ENCODE results near the gene RBM25.
"Not testable (repeated sequence)": the region's sequence is repeated elsewhere in the genome, so short reads cannot be mapped to it uniquely, and the experiment has no call there.

The RBM25 gene

DNA sequence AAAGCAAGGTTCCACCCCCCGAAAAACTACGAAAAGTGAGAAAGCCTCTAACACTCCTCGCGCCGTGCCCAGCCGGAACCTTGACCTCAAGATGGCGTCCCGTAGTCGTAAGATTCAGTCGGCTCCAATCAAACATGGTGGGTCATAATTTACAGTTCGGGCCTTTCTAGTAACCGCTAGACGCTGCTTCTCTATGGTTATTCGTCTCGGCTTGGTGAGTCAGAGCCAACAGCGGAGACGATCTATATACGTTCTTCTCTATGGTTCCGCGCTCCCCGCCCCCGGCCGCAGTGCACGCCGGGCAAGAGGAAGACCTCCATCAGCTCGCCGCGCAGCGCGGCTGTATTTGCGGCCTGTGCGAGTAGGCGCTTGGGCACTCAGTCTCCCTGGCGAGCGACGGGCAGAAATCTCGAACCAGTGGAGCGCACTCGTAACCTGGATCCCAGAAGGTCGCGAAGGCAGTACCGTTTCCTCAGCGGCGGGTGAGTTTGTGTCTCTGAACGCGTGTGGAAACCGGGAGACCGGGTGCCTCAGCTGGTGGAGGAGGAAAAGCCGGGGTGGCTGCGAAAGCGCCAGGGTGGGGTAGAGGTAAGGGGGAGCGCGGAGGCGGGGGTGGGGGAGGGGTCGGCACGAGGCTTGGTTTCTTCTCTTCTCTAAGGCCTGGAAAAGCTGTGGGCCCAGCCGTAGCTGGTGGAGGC, at the start of gene RBM25:
RBM25 (plus strand) TSS at position 311 of the 698 bp plus-strand sequence. CDS start 13,108 bp downstream, outside the sequence.
- peak; percentile 98 for DNase-seq

DNA sequence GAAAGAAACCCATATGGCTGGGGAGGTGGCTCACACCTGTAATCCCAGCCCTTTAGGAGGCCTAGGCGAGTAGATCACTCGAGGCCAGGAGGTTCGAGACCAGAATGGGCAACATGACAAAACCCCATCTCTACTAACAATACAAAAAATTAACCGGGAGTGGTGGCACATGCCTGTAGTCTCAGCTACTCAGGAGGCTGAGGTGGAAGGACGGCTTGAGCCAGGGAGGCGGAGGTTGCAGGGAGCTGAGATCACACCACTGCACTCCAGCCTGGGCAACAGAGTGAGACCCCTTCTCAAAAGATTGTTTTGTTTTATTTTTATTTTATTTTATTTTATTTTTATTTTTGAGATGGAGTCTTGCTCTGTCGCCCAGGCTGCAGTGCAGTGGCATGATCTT, 47.1 kb upstream of the RBM25 start:
- DNase-seq: not testable (repeated sequence)

DNA sequence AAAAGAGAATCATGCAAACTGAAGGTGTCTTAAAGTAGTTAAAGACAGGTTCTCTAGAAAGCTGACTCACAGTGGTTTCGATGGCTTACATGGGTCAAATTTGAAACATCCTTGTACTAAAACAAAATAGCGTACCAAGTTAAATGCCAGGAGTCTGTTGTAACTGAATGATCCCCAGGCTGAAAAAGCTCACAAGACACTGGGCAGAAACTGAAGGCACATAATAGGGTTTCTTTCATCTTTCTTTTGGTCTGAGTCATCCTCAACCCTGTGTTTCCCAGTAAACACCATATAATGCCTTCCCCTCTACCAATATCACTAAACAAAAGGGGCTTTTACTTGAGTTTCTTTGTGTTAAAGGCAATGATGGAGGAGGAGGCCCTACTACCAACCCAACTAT, 44.2 kb upstream of the RBM25 start:
- DNase-seq: peak; percentile 84

DNA sequence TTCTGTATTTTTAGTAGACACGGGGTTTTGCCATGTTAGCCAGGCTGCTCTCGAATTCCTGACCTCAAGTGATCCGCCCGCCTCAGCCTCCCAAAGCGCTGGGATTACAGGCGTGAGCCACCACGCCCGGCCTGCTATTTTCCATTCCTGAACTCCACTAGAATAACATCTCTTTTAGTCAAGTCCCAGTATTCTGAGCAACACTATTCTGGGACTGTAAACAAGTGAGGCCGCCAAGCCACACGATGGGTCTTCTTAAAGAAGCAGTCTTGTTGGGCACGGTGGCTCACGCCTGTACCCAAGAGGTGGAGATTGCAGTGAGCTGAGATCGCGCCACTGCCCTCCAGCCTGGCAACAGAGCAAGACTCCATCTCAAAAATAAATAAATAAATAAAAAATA, 42.8 kb upstream of the RBM25 start:
- not testable (repeated sequence) for DNase-seq

DNA sequence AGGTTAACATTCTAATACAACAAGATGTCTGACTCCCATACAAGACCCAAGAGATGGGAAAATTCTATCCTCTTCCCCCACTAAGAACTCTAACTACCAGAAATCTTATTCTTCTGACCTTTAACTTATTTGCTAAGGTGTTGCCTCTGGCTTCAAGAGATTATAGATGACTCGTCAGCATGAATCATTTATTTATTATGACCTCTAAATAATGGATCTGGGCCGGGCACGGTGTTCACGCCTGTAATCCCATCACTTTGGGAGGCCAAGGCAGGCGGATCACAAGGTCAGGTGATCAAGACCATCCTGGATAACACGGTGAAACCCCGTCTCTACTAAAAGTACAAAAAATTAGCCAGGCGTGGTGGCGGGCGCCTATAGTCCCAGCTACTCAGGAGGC, 42.3 kb upstream of the RBM25 start:
- not testable (repeated sequence) for DNase-seq

DNA sequence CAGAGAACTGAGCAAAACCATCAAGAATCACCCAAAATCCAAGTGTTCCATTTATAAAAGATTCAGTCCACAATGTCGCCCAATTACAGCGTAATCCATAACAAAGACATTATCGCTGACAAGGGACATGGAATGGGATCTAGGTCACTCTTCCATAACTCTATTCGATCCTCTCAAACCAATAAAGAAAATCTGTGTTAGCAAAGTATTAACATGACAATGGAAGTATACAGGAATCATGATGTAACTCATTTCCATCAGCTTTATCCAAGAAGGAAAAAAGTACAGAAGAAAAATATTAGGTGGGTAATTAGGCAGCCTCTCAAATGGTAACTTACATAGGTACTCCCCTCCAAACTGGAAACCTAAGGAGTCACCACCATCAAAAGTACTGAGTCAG, 36.3 kb upstream of the RBM25 start:
- DNase-seq: no peak

DNA sequence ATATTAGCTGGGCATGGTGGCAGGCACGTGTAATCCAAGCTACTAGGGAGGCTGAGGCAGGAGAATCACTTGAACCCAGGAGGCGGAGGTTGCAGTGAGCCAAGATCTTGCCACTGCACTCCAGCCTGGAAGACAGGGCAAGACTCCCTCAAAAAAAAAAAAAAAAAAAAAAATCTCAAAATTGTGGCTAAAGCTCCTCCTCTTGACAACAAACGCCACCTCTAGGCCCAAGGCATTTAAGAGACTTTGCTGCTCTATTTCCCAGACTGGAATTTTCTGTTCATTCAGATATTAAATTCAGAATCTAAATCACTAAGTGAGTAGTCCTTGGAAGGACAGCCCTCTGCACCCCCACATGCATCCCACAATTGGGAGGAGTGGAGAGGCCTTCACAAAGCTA, 32.8 kb upstream of the RBM25 start:
- no peak for DNase-seq

DNA sequence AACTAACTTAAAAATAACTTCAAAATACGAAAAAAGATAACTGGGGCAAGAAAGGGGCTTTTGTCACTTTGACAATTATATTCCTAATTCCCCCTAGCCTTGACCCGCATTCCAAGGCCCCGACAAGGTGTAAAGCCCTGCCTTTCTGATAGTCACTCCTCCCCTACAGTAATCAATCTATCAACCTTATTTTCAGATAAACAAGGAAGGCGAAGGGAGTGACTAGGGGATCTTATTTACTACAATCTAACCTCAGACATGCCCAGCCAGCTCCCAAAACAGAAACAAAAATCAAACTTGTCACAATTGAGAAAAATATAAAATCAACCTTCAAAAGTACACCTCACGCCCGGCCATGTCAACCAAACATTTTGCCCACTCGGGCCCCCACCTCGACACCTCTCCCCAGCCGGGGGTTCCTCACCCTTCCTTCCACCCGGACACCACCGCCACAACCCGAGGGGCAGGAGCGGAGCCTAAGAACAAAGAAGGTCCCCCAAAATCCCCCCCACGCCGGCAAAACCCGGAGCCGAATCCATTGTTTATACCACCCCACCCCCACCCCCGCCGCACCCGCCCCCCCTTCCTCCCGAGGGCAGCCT, 32.0 kb upstream of the RBM25 start:
- DNase-seq: no peak

DNA sequence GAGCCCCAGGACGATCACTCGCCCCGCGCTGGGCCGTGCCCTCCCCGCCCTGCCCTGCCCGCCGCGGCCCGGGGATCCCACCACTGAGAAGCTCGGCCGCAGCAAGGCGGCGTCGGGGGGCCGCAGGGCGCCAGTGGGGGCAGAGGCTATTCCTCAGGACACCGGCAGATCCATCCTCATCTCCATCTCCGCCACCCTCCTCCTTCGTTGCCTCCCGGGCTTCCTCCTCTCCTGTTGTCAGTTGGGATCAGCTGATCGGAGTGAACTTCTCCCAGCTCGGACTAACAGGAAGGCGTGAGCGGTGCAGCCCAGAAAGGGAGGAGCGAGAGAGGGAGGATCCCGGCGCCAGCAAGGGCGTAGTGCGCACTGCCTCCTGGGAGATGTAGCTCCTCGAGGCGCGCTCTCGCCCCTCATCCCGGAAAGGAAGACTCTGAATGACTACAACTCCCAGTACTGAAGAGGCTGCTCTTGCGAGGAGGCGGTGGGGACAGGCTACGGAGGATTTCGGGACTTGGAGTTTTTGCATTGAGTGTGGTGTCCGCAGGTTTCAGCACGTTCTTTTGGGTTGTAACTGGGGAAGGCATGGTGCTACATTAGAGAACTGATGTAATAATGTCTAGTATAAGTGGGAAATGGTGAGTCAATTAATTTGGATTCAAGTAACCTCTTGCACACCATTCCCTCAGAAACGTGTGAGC, 31.3 kb upstream of the RBM25 start, which contains the start of gene ZFYVE1:
ZFYVE1 (minus strand) TSS at position 262 of the 698 bp plus-strand sequence. CDS start 2,598 bp downstream, outside the sequence.
- DNase-seq: peak; percentile 98

DNA sequence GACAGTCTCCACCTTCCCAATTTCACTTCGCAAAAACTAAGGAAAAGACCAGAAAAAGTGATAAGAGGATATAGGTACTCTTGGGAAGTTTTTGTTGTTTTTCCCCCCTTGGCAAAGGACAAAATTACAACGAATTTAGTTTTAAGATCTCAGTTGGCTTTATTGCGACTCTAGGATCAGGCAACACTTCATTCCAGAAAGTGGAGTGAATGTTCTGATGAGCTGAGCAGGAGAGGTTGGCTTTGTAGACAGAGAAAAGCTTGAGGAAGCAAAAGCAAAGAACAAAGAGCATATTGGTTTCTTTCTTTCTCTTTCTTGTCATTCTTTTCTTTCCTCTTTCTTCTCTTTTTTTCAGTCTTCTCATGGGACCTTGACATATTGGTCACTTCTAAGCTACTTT, 30.8 kb upstream of the RBM25 start:
- DNase-seq: no peak

DNA sequence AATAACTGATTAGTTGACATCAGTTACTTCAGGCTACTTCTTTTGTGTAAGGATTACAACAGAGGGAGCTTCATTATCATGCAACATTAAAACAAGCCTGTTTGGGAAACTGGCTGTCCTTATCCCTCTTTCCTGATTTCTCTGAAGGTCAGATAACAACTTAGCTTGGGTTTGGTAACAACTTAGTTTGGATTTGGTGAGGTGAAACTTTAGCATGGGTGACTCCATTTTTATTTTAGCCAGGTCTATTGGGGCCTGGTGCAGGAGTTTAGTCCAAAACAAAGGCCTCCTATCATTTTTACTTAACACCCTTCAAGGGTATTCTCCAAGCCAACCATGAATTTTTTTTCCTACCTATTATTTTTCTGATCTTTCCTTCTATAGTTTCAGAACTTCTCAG, 30.4 kb upstream of the RBM25 start:
- DNase-seq: no peak

DNA sequence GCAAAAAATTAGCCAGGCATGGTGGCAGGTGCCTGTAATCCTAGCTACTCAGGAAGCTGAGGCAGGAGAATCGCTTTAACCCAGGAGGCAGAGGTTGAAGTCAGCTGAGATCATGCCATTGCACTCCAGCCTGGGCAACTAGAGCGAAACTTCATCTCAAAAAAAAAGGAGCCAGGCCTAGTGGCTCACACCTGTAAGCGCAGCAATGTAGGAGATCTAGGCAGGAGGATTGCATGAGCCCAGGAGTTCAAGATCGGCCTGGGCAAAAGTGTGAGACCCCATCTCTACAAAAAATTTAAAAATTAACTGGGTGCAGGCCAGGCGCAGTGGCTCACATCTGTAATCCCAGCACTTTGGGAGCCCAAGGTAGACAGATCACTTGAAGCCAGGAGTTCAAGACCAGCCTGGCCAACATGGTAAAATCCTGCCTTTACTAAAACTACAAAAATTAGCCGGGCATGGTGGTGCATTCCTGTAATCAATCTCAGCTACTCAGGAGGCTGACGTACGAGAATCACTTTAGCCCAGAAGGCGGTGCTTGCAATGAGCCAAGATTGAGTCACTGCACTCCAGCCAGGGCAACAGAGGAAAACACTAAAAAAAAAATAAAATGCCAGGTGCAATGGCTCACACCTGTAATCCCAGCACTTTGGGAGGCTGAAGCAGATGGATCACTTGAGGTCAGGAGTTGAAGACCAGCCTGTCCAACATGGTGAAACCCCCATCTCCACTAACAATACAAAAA, 21.5 kb upstream of the RBM25 start:
- DNase-seq: not testable (repeated sequence)

DNA sequence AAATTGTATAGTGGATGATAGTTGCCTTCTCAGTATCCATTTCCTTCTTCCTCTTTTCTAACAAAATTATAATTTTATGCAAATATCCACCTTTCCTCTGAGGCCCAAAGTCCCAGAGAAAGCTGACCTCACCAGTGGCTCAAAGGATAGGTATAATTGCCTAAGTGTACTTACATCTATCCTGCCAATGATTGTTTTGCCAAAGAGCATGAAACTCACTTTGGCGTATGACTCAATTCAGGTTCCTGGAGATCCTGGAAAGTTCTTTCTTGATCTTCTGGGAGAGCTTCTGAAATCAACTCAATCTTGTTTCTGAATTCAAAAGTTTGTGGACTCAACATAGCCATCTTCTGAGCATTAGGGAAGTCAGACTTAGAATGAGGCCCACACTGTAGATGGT, 10.5 kb upstream of the RBM25 start:
- no peak for DNase-seq

DNA sequence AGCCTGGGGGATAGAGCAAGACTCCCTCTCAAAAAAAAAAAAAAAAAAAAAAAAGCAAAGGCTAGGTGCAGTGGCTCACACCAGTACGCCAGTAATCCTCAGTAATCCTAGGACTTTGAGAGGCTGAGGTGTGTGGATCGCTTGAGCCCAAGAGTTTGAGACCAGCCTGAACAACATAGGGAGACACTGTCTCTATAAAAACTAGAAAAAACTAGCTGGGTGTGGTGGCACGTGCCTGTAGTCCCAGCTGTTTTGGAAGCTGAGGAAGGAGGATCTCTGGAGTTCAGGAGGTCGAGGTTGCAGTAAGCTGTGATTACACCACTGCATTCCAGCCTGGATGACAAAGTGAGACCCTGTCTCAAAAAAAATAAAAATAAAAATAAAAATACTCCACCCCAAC, 8.9 kb upstream of the RBM25 start:
- DNase-seq: no peak

DNA sequence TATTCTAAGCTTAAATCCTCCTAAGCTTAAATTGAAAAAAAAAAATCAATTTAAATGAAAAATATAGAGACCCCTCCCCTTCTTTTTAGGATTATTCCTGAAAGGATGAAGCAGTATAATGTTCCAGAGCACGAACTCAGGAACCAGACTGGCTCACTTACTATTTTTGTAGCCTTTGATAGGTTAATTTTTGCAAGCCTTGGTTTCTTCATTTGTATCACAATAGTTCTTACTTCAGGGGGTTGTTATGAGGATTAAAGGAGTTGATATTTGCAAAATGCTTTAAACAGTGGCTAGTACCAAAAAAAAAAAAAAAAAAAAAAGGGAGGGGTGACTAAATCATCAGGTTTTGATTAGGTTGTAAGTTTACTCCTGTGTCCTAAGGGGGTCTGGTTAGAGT, 3.1 kb upstream of the RBM25 start:
- DNase-seq: no peak

DNA sequence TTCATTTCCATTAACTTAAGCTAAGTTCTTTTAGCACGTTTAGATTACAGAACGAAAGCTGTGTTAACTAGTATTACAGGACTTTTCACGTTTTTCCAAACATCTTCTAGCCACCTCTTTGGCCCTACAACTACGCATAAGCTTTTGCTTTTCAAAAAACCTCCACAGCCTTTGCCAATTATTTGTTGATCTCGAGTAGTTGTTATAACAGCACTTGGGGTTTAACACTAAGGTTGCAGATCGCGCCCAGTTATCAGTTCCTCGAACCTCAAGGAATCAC, 450 bp upstream of the RBM25 start:
- no peak for DNase-seq

DNA sequence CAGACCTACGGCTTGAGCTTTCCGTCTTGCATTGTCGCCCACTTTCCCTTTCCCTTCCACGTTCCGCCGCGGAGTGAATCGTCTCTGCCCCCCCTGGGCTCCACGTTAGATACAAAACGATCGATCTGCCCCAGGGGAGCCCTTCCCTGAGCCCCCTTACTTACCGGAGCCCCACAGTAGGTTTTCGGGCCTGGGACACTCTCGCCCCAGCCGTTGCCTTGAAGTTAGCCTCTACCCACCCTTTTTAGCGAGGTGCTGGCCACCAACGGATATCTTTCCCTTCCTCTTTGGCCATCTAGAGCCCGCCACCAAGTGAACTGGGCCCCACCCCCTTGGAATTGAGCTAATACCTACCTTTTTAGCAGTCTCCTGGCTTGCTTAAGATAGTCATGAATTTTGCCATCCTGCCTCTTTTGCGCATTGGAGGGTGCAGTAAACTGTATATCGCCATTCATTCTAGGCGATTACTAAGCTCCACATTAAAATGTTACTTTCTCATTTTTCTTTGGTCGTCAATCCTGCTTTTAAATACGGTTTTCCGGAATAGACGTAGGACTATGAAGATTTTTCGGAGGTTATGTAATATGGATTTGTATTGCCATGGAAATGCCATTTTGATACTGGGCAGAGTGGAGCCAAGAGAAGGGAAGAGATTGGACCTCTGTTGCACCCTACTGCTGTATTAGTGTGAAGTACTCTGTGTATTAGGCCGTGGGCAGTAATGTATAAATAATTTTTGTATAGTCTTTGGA, 764 bp downstream of the RBM25 start:
- DNase-seq: peak; percentile 36

DNA sequence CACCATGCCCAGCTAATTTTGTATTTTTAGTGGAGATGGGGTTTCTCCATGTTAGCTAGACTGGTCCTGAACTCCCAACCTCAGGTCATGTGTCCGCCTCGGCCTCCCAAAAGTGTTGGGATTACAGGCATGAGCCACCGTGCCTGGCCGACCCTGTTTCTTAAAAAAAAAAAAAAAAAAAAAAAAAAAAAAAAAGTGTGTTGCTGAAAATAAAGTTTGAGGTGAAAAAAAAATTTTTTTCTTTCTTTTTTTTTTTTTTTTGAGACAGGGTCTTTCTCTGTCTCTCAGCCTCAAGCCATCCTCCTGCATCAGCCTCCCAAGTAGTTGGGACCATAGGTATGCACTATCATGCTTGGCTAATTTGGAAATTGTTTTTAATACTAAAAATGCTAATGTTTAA, 11.3 kb downstream of the RBM25 start:
- DNase-seq: no peak

DNA sequence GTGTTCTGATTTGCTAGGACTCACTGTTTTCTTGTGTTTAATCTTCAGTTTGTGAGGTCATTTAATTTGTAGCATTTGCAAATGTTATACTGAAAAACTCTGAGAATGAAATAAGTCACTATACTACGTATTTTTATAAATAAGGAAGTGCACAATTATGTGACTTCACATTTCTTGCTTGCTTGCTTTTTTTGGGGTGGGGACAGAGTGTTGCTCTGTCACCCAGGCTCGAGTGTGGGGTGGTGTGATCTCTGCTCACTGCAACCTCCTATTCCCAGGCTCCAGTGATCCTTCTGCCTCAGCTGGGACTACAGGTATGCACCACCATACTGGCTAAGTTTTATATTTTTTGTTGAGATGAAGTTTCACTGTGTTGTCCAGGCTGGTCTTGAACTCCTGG, 32.7 kb downstream of the RBM25 start:
- DNase-seq: no peak

DNA sequence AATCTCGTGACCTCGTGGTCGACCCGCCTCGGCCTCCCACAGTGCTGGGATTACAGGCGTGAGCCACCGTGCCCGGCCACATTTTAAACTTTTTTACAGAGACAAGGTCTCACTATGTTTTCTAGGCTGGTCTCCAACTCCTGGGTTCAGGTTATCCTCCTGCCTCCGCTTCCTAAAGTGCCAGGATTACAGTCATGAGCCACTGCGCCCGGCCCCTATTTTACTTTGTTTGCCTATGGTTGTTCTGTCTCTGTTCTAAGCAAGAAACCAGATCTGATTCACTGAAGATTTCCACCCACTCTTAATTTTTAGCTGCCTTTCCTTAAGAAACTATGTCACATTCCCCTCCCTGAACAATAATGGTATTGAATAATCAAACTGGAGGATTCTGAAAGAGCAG, 39.1 kb downstream of the RBM25 start:
- no peak for DNase-seq

DNA sequence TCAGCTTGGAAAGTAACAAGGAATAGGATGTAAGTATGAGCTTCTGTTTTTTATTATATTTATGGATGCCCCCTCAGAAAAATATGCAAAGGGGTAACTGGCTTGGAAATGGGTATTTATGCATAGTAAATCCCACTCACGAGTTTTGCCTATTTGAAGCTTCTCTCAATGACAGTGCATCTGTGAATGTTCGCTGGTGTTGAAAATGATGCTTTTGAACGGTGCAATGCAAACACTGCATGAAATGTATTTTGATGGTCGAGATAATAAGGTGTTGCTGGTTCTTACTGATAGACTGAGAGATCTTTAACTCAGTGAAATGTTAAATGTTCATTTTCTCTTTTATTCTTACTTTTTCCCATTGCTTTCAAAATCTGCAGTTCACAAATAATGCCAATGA, 42.0 kb downstream of the RBM25 start:
- DNase-seq: no peak

DNA sequence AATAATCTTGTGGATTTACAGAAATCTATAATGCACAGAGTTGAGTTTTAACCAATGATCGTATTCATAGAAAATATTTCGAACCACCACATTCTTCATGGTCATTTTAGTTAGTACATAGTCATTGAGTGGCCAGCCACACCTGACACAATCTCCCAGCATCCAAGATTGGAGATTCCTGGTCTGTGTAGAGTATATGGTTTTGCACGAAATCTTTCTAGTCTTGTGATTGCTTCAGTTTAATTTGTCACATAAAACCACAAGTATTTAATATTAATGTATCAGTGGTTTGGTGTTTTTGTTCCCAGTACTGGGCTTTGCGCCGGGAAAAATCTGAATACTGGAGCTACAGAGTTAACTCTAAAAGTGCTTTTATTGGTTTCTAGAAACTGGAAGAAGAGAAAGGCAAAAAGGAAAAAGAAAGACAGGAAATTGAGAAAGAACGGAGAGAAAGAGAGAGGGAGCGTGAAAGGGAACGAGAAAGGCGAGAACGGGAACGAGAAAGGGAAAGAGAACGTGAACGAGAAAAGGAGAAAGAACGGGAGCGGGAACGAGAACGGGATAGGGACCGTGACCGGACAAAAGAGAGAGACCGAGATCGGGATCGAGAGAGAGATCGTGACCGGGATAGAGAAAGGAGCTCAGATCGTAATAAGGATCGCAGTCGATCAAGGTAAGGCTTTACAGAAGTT, 44.6 kb downstream of the RBM25 start:
- no peak for DNase-seq
